ENCODE results near the gene KDM2B.

Gene KDM2B

DNA sequence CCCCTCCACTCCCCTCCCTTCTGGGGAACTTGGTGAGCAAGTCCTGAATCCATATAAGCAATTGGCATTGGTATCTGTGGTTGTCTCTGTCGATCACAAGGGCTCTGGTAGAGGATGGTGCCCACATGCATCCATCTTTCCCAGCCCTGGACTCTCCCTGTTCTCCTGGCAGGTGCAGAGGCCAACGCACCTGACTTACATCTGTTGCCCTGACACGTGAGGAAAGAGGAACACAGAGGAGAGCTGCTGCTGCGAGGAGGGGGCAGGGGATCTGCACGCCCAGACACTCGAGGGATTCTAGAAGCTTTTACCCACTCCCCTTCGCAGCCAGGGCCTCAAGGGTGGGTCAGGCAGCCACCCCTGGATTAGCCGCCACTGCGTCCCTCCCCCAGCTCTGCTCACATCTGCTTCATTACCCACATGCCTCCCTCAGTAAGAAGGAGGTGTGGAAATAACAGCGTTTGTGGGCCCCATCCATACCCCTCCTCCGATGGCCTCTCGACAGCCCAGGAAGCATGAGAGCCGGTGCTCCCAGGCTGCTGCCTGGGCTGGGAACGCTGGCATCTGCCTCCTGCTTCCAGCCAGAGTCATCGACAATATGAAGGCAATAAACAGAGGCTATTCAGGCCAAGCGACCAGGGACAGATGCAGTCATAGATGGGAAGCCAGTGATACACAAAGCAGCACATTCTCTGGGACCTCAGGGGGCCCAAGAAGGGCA is 56.5 kb downstream of the KDM2B start:
- Histone ChIP-seq H3K4me1 (ENCODE audit: control insufficient read depth, insufficient read depth, low read length) (no peaks in the 10 kb centered on the region), H3K27ac (ENCODE audit: low read length) (no peak overlapping the region), H3K9me3 (ENCODE audit: control insufficient read depth, insufficient read depth, low read length) (no peaks in the 10 kb centered on the region), H3K4me3 (ENCODE audit: low read length) (no peak overlapping the region), H3K36me3 (ENCODE audit: control insufficient read depth, insufficient read depth, low read length) (peaks cover 15% of the 10 kb centered on the region), H3K27me3 (ENCODE audit: control insufficient read depth, insufficient read depth, low read length) (no peaks in the 10 kb centered on the region)
- no CpG with 5 or more reads among the region's 16 CpGs for WGBS (ENCODE audit: insufficient coverage, insufficient read length)
- no peak for DNase-seq (ENCODE audit: low read depth, low spot score)

DNA sequence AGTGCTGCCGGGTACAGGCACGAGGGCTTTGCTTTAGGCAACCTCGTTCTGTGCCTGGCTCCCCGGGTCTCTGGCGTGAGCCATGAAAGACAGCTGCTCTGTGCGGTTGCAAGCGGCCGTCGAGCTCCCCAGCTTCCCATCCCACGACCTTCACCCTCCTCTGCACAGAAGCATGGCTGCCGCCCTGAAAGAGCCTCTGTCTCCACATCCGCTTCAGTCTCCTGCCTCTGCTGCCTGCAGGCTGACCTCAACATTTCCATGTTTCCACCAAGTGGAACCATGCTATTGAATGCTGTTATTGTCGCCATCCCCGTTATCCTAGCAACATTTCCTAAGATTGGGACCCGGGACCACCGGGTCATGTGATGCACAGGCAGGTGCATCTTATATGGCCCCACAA is 57.1 kb downstream of the KDM2B start:
- Histone ChIP-seq H3K36me3 (ENCODE audit: control insufficient read depth, insufficient read depth, low read length) (peaks cover 18% of the 10 kb centered on the region), H3K4me3 (ENCODE audit: low read length) (no peak overlapping the region), H3K27ac (ENCODE audit: low read length) (no peak overlapping the region)

DNA sequence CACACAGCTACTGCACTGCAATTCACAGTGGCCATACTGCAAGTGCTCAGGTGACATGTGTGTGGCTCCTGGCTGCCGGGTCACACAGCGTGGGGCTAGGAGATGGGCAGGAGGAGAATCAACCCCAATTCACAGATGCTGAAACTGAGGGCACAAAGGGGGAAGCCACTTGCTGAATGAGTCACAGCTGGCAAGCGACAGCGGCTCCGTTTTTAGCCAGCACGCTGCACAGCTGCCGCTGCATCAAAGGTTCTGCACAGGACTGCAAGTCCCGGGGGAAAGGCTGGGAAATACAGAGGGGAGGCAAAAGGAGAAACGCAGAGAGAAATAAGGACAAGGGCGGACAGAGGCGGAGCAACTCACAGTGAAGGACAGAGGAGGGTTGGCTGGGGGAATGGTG is 57.9 kb downstream of the KDM2B start:
- Histone ChIP-seq H3K4me3 (ENCODE audit: low read length) (no peak overlapping the region), H3K36me3 (ENCODE audit: control insufficient read depth, insufficient read depth, low read length) (peaks cover 18% of the 10 kb centered on the region)
- no CpG with 5 or more reads among the region's 11 CpGs for whole genome bisulfite sequencing (ENCODE audit: insufficient coverage, insufficient read length)

More for the DNA sequence above, 57.1 kb downstream of the KDM2B start:
- no peaks in the 10 kb centered on the region for H3K4me1 ChIP-seq (ENCODE audit: control insufficient read depth, insufficient read depth, low read length)
- H3K9me3 ChIP-seq (ENCODE audit: control insufficient read depth, insufficient read depth, low read length): no peaks in the 10 kb centered on the region
- no peaks in the 10 kb centered on the region for H3K27me3 ChIP-seq (ENCODE audit: control insufficient read depth, insufficient read depth, low read length)
- no peak for DNase-seq (ENCODE audit: low read depth, low spot score)
- no CpG with 5 or more reads among the region's 16 CpGs for WGBS (ENCODE audit: insufficient coverage, insufficient read length)

DNA sequence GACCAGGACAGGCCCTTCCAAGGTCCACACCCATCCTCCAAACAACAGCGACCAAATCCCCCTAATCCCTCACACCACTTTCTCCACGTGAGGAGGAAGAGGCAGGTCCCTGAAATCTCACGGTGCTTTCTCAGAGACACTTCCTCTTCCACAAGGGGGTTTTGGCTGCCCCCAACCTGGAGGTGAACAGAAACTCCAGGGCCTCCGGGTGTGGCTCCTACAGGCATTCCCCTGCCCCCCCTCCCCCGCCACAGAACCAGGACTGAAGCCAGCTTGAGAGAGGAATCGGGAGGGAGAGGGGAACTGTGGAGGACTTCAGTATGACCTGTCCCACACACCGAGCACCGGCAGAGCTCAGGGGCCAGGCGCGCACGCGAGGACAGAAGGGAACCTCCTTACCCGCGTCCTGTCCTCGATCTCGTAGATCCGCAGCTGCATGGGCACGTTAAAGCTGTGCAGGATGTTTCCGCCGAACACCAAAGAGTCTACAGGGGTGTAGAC is 60.2 kb downstream of the KDM2B start:
- Histone ChIP-seq H3K27me3 (ENCODE audit: control insufficient read depth, insufficient read depth, low read length) (no peaks in the 10 kb centered on the region), H3K36me3 (ENCODE audit: control insufficient read depth, insufficient read depth, low read length) (peaks cover 23% of the 10 kb centered on the region), H3K4me3 (ENCODE audit: low read length) (no peak overlapping the region), H3K4me1 (ENCODE audit: control insufficient read depth, insufficient read depth, low read length) (no peaks in the 10 kb centered on the region), H3K27ac (ENCODE audit: low read length) (no peak overlapping the region), H3K9me3 (ENCODE audit: control insufficient read depth, insufficient read depth, low read length) (no peaks in the 10 kb centered on the region)
- DNase-seq (ENCODE audit: low read depth, low spot score): no peak
- WGBS (ENCODE audit: insufficient coverage, insufficient read length): no CpG with 5 or more reads among the region's 20 CpGs

More for the DNA sequence above, 57.9 kb downstream of the KDM2B start:
- H3K27ac ChIP-seq (ENCODE audit: low read length): no peak overlapping the region
- no peaks in the 10 kb centered on the region for H3K9me3 ChIP-seq (ENCODE audit: control insufficient read depth, insufficient read depth, low read length)
- no peaks in the 10 kb centered on the region for H3K4me1 ChIP-seq (ENCODE audit: control insufficient read depth, insufficient read depth, low read length)
- H3K27me3 ChIP-seq (ENCODE audit: control insufficient read depth, insufficient read depth, low read length): no peaks in the 10 kb centered on the region
- DNase-seq (ENCODE audit: low read depth, low spot score): no peak

GRCh38 chr12:121520119-121520518 is 60.7 kb downstream of the KDM2B start:
- no peaks in the 10 kb centered on the region for H3K4me1 ChIP-seq (ENCODE audit: control insufficient read depth, insufficient read depth, low read length)
- no CpG with 5 or more reads among the region's 13 CpGs for WGBS (ENCODE audit: insufficient coverage, insufficient read length)
- H3K36me3 ChIP-seq (ENCODE audit: control insufficient read depth, insufficient read depth, low read length): peaks cover 25% of the 10 kb centered on the region
- no peak for DNase-seq (ENCODE audit: low read depth, low spot score)
- no peak overlapping the region for H3K27ac ChIP-seq (ENCODE audit: low read length)
- no peak overlapping the region for H3K4me3 ChIP-seq (ENCODE audit: low read length)
- no peaks in the 10 kb centered on the region for H3K9me3 ChIP-seq (ENCODE audit: control insufficient read depth, insufficient read depth, low read length)
- no peaks in the 10 kb centered on the region for H3K27me3 ChIP-seq (ENCODE audit: control insufficient read depth, insufficient read depth, low read length)

DNA sequence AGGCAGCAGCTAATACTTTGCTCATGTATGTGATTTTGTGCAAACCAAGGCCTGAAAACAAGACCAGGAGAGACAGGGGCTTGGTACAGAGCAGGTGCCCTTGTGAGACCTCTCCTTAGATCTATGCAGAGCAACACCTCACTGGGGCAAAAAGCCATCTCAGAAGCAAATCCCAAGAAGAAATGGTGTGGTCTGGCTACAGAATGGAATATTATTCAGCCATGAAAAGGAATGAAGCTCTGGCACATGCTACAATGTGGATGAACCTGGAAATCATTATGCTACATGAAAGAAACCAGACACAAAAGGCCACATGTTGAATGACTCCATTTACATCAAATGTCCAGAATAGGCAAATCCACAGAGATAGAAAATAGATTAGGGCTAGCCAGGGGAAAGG is 61.6 kb downstream of the KDM2B start:
- H3K9me3 ChIP-seq (ENCODE audit: control insufficient read depth, insufficient read depth, low read length): no peaks in the 10 kb centered on the region
- no peak for DNase-seq (ENCODE audit: low read depth, low spot score)
- H3K27me3 ChIP-seq (ENCODE audit: control insufficient read depth, insufficient read depth, low read length): no peaks in the 10 kb centered on the region
- H3K4me1 ChIP-seq (ENCODE audit: control insufficient read depth, insufficient read depth, low read length): no peaks in the 10 kb centered on the region
- no peak overlapping the region for H3K4me3 ChIP-seq (ENCODE audit: low read length)
- H3K27ac ChIP-seq (ENCODE audit: low read length): no peak overlapping the region
- peaks cover 25% of the 10 kb centered on the region for H3K36me3 ChIP-seq (ENCODE audit: control insufficient read depth, insufficient read depth, low read length)

DNA sequence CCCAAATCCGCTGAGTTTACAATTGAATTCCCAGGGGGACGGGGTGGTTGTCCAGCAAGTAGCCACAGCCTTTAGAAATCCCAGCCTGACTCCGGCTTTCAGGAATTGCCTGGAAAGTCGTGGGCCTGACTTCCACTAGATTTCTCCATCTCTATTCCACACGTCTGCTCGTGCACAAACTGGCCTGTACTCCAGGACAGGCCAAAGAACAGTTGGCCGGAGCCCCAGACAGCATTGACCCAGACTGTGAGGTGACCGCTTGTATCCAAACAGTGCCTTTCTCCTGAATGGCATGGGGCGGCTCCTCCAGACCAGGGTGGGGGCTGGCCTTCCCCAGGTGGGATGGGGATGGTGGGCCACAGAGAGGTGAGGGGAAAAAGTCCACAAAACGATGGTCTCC is 62.2 kb downstream of the KDM2B start:
- no CpG with 5 or more reads among the region's 10 CpGs for WGBS (ENCODE audit: insufficient coverage, insufficient read length)
- no peak for DNase-seq (ENCODE audit: low read depth, low spot score)
- no peak overlapping the region for H3K27ac ChIP-seq (ENCODE audit: low read length)
- peaks cover 25% of the 10 kb centered on the region for H3K36me3 ChIP-seq (ENCODE audit: control insufficient read depth, insufficient read depth, low read length)
- no peaks in the 10 kb centered on the region for H3K9me3 ChIP-seq (ENCODE audit: control insufficient read depth, insufficient read depth, low read length)
- H3K27me3 ChIP-seq (ENCODE audit: control insufficient read depth, insufficient read depth, low read length): no peaks in the 10 kb centered on the region
- H3K4me3 ChIP-seq (ENCODE audit: low read length): no peak overlapping the region
- H3K4me1 ChIP-seq (ENCODE audit: control insufficient read depth, insufficient read depth, low read length): no peaks in the 10 kb centered on the region

- Histone ChIP-seq H3K4me3 (ENCODE audit: low read length) (no peak overlapping the region), H3K36me3 (ENCODE audit: control insufficient read depth, insufficient read depth, low read length) (peaks cover 35% of the 10 kb centered on the region), H3K9me3 (ENCODE audit: control insufficient read depth, insufficient read depth, low read length) (no peaks in the 10 kb centered on the region), H3K27ac (ENCODE audit: low read length) (no peak overlapping the region), H3K4me1 (ENCODE audit: control insufficient read depth, insufficient read depth, low read length) (no peaks in the 10 kb centered on the region), H3K27me3 (ENCODE audit: control insufficient read depth, insufficient read depth, low read length) (no peaks in the 10 kb centered on the region)
- no CpG with 5 or more reads among the region's 10 CpGs for WGBS (ENCODE audit: insufficient coverage, insufficient read length)
- DNase-seq (ENCODE audit: low read depth, low spot score): no peak
These were observed 64.3 kb downstream of the KDM2B start for GRCh38 chr12:121516437-121517011.

- Histone ChIP-seq H3K27ac (ENCODE audit: low read length) (no peak overlapping the region), H3K27me3 (ENCODE audit: control insufficient read depth, insufficient read depth, low read length) (no peaks in the 10 kb centered on the region), H3K4me3 (ENCODE audit: low read length) (no peak overlapping the region), H3K9me3 (ENCODE audit: control insufficient read depth, insufficient read depth, low read length) (no peaks in the 10 kb centered on the region), H3K36me3 (ENCODE audit: control insufficient read depth, insufficient read depth, low read length) (peaks cover 28% of the 10 kb centered on the region; the same call in 1 of the 2 replicates), H3K4me1 (ENCODE audit: control insufficient read depth, insufficient read depth, low read length) (no peaks in the 10 kb centered on the region)
- DNase-seq (ENCODE audit: low read depth, low spot score): no peak
- no CpG with 5 or more reads among the region's 7 CpGs for WGBS (ENCODE audit: insufficient coverage, insufficient read length)
These were observed 65.2 kb downstream of the KDM2B start for GRCh38 chr12:121515615-121516014.

- Histone ChIP-seq H3K4me3 (ENCODE audit: low read length) (no peak overlapping the region), H3K36me3 (ENCODE audit: control insufficient read depth, insufficient read depth, low read length) (peaks cover 27% of the 10 kb centered on the region), H3K4me1 (ENCODE audit: control insufficient read depth, insufficient read depth, low read length) (no peaks in the 10 kb centered on the region), H3K9me3 (ENCODE audit: control insufficient read depth, insufficient read depth, low read length) (no peaks in the 10 kb centered on the region), H3K27ac (ENCODE audit: low read length) (no peak overlapping the region), H3K27me3 (ENCODE audit: control insufficient read depth, insufficient read depth, low read length) (no peaks in the 10 kb centered on the region)
- DNase-seq (ENCODE audit: low read depth, low spot score): no peak
- WGBS (ENCODE audit: insufficient coverage, insufficient read length): 100% methylated on average over 1 of the region's 16 CpGs
These were observed 66.6 kb downstream of the KDM2B start for GRCh38 chr12:121514184-121514742.

All from iPS DF 6.9 (cell line).